GM18867 (cell line): ENCODE results near the gene GABRR2.

Experiments
- ATAC-seq: cut with Tn5 transposase; IDR thresholded peaks from one replicate; pipeline ENCODE4 v1.9.1; 2021; ENCODE audit warnings: mild to moderate bottlenecking, moderate library complexity; ENCODE audit not compliant: unreplicated experiment

GABRR2 gene

DNA sequence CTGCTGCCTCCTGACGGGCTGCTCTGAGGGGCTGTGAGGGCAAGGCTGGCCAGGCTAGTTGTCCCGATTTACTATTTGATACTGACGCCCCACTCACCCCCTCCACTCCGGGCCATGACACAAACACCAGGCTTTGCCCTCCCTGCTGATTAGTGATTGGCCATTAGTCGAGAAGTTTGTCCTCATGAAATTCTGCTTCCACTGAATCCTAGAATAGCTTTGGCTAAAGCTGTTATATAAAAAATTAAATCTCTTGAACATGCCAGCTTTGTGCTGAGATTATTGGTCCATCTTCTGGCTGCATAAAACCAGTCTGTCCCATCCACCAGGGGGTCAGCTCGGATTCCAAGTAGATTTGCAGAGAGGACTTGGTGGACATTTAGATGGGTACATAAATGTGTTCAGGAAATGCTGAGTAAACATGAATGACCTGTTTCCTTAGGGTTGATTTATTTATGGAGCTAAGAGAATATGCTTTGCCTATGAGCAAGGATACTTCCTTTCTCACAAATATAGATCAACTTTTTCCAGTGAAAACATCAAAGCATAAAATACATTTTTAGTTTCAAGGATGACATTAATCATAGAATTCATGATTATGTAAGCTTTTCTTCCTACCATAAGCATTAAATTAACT is at the start of gene GABRR2:
GABRR2 (minus strand) TSS at position 51 of the 637 bp plus-strand sequence. CDS start 134 bp downstream, outside the sequence.
- ATAC-seq, result no peak

DNA sequence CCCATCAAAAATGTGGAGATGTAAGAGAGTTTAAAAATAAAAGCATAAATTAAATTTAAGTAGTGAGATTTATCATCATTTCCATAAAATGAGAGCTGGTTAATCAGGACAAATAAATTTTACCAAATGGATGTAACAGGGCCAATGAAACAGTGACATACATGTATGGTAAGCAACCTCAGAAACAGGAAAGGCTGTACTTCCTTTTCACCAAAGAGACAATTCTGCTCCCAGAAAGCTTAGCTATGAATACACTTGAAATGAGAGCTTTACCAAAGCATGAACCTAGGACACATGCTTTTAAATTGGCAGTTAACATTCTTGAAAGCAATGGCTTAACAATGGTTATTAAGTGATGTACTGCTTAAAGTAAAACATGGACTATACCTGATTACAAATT is 49.5 kb upstream of the GABRR2 start:
- no peak for ATAC-seq

DNA sequence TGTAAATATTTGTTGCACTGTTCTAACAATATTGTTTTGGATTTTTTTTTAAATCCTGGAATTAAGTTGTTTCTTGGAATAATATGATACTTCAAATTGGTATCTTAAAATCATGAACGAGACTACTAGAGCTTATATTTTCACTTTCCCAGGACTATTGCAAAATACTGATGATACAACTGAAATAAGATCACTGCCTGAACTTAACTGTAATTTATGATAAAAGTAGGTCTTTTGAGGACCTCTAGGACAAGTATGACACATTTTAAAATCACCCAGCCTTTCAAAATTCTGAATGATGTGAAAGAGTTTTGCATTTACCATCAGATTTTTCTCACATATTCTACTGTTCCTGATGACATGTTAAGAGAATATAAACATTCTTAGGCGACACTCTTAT is 46.1 kb upstream of the GABRR2 start:
- no peak for ATAC-seq

DNA sequence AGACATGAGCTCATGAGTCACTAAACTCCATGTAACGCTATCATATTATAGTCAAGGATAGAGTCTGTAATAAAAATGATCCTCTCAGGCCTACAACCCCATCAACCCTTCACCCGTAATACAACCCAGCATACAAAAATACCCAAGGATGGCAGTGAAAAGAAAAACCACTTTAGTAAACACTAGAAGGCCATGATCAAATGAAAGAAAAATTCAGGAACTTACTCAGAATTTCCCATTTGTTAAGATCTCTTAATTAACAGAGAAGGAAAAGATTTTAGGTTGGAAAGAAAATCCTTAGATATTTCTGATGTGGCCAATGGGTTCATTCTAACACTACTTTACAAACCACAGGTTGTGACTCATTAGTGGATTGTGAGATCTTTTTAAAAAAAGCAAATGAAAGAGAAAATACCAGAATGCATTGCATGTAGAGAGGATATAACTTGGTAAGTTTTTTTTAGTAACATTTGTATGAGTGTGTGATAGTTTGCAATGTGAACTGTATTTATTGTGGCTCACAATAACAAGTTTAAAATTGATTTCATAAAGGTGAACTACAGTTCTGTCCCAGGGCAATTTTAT is 45.4 kb upstream of the GABRR2 start:
- peak; percentile 51 for ATAC-seq

DNA sequence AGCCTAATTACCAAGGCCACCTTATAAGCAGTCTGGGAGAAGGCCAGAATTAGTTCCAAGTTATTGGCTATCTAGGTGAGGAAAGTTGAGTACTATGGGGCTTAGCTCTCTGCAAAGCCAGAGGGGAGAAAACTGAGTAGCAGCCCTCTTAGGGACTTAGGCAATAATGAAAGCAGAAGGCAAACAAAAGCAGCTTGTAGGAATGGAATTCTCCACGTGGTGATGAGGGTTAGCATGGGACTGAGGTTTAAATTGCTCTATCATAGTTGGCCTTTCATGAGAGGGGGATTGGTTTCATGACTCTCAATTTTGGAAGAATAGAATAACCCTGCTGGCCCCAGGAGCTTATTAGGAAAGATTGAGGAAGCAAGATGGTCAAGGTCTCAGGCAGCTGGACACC is 44.5 kb upstream of the GABRR2 start:
- ATAC-seq, result no peak

DNA sequence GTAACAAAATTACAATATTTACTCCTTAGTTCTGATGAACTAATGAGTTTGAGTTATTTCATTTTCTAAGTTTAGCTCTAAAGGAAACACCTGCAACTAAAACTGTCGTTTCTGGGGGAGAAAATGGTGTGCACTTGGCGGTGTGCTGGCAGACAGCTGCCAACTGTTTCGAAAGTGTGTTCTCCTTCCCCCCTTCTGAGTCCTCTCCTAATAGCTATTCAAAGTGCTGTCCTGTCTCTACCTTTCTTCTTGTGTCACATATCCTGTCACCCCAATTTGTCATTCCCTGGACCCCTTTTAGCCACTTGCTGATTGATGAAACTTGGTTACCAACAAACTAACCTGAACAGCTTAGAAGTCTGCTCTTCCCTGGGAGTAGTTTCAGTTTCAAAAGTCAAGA is 42.3 kb upstream of the GABRR2 start:
- ATAC-seq, result peak; percentile 55

DNA sequence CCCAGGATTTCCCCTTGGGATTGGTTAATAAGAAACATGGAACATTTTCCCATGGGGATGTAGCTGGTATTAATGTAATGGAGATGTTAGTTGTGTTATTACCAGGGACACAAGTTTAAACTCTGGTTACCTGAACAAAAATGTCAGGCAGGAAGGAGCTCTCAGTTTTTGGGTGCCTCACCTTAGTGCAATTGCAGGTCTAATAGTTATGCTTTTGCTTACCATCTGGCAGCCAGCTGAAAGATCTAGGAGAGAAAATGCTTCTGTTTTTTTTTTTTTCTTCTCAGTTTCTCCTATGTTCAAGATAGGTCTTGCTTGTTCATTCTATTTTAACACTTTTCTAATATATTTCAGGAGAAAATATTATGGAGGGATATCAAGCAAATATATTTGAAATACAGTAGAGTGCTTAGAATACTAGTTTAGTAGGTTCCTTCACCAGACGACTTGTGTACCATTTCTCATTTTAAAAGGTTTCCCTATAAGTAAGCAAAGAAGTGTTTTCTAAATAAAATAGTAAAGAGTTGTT is 41.6 kb upstream of the GABRR2 start:
- no peak for ATAC-seq

DNA sequence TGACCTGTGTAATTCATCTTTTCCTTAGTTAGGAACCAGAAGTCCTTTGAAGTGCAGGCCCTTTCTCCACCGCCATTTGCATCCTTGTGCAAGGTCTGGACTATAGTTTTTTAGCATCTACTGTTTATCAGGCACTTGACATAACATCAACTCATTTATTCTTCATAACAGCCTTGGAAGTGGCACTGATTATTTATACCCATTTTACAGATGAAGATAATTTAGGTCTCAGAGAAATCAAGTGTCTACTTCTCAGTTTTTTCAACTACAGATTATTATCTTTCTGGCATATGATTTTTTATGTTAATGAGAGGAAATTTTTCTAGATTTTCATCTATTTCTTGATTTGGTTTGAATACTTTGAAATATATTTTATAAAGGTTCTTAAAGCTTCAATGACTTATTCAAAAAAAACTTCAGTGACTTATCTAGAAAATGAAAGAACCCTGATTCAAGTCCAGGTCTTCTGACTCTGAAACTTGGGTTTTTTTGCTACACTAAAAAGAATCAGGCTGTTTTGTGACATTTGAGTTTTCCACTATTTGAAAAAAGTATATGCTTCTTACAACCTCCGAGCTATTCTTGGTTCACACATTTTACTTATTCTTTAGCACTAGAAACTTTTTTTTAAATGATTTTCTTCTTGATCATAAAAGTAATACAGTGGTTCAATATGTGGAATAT is 40.6 kb upstream of the GABRR2 start:
- no peak for ATAC-seq

DNA sequence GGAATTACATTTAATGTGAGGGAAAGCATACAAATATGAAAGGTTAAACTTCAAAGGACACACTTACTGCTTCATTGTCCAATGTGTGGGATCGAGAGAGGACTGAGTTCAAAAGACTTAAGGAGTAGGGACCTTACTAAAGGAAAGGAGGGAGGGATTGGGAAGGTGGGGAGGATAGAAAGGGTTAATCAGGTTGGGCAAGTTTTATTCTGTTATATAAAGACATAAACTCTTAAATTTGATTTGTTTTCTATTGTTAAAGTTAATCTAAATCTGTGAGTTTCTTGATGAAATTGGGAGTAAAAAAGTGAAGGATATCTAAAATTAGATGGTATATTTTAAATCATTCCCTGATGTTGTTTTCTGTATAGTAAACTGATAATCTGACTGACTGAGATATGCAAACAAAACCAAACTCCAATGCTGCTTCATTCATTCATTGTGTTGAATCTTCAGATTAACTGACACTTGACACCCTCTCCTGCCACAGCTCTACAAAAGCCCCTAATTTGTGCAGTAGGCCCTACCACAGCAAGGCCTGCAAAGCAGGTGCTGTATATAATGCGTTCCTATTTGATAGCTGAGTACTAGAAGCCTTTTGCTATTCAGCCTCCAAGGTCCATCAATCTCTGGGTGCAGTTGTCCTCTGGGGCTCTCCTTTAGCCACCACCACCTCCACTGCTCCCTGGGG is 38.7 kb upstream of the GABRR2 start:
- no peak for ATAC-seq

DNA sequence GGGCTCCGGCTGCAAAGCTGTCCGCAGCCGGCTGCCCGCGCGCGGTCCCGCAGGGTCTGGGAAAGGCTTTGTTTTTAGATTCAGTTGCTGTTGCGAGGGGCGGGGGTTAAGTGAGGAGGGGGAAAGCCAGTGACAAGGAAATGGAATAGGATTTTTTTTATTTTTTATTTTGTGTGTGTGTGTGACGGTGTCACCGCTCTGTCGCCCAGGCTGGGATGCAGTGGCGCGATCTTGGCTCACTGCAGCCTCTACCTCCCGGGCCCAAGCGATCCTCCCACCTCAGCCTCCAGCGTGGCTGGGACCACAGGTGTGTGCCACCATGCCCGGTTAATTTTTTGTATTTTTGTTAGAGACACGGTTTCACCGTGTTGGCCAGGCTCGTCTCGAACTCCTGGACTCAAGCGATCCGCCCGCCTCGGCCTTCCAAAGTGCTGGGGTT is 38.0 kb upstream of the GABRR2 start:
- no peak for ATAC-seq

DNA sequence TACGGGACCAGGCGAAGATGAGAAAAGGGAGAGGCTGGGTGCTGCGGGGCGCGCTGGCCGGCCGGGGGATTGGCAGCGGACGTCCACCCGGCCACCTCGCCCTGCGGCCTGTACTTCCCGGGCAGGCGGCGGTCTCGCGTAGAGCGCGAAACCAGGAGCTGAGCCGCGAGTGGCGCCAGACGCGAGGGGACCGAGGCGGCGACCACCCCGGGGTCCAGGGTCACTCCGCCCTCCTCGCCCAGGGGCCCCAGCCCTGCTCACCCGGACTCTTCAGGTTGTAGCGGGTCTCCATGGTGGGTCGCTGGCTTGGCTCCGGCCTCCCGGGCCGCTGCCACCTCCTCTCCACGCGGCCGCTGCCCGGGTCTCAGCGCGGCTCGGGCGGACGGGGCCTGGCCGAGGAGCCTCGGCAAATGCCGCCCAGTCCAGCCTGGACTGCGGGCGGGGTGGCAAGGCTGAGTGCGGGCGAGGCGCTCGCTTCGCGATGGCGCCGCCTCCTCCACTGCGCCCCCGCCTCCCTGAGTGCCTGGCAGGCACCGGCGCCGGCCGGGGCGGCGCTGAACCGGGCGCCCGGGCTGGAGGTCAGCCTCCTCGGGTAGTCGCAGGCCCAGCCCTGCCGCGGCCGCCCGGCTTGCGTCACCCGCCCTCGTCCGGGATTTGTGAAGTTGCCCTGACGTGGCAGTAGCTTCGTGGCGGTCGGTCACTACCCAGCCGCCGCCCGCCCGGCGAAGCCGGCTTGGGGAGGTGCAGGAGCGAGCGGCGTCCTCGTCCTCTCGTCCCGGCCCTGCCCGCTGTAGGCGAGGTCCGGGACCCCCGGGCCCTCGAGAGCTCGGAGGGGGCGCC is 37.4 kb upstream of the GABRR2 start, which contains the start of gene UBE2J1:
UBE2J1 (minus strand) TSS at position 445 of the 840 bp plus-strand sequence; CDS start at position 292, 153 bp downstream.
- peak; percentile 53 for ATAC-seq

DNA sequence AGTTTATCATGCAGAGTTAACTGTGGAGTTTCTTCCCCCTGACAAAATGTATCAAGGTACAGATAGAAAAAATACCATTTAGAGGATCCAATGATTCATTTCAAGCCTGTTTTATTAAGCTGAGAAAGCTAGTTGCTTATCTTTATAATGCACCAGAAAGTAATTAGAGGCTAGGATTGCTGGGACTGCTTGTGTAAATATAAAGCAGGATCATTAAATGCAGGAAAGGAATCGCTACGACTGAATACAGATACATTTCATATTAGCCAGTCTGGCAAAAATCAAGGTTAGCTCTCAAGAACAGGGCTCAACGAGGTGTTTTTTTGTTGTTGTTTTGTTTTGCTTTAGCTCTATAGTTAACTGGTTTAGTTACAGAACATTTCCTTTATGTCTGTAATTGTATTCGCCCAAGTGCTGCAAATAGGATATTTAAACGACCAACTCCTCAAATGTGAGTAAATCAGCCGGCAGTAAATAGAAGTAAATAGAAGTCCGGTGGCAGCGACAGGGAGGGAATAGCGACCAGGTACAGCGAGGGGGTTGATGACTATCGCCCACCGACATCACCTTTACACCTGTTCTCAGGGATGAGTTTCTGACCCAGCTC is 36.7 kb upstream of the GABRR2 start:
- ATAC-seq, result no peak

DNA sequence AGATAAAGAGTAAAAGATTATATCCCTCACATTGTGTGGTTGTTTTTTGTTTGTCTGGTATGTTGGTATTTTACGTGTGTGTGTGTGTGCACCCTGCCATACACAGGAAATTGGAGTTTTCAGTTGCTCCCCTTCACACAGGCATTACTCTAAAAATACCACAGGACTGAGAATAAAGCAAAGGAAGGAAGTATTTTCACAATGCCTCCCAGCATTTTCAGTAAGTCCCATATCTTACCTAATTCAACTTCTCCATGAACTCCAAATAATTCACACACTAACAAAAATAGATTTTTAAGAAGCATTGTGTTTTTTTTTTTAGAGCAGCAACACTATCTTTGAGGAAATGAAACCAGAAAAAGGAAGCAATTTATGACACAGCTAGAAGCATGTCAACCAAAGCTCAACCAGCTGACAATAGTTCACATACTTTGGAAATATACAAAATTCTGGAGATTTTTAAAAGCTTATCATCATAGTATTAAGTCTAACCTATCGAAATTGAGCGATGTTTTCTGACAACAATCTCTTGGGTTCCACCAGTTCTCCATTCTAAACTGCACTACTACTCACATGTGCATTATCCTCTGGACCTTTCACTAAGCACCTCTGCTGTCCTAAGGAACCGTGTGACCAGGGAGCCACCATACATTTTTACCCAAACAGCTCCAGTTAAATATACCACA is 35.3 kb upstream of the GABRR2 start:
- peak; percentile 35 for ATAC-seq

DNA sequence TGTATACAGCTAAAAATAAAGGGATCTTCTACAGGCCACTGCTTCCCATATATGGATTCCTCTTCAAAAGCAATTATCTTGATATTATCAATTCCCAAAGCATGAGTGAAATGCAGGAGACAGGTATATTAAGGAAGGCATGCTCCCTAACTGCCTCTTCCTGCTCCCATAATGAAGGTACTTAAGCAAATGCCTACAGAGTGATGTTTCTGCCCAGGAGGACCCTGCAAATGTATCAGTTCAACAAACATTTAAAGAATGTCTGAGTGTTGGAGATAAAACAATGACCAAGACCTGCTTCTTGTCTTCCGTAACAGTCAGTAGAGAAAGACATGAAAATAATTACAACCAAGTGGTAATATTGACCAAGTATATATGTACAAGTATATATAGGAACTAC is 33.3 kb upstream of the GABRR2 start:
- no peak for ATAC-seq

DNA sequence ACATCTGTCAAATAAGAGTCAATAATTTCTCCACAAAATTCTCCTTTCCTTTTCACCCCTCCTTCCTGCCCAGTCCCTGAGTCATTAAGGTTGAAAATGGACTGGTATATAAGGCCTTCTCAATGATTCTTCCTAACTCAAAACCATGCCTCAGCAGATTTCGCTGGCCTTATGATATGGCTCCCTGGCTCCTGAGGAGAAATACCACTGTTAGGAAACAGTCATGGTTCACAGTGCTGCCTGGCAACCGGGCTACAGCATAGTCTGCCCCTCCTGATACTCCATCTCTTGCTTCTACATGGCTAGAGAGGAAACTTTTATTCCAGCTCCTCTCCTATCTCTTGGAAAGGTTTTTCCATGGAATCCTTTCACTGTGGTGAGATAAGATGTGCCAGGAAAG is 32.7 kb upstream of the GABRR2 start:
- ATAC-seq, result no peak

DNA sequence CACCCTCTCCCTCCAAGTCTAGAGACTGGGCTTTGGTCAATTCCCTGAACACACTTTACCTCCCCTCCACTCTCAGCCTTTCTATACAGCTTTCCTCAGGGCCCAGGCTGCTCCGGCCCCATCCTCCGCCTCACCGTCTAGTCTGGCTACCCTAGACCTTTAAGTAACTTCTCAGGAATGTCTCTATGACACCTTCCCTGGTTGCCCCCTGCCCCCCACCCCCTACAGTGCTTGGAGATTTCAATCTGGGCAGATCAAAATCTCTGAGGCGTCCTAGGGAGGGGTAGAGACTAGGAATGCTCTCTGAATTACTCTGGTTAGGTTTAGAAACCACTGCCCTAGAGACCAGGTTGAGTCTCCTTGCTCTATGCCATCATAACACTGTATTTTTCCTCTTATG is 31.3 kb upstream of the GABRR2 start:
- ATAC-seq, result no peak

DNA sequence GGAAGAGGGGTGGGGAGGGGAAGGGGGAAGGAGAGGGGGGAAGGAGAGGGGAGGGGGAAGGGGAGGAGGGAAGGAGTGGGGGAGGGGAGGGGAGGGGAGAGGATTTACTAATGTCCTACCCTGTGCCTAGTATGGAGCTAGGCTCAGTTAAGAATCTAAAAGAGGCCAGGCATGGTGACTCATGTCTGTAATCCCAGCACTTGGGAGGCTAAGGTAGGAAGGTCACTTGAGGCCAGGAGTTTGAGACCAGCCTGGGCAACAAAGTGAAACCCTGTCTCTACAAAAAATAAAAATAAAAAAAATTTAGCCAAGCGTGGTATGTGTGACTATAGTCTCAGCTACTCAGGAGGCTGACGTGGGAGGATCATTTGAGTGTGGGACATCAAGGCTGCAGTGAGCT is 24.5 kb upstream of the GABRR2 start:
- ATAC-seq, result no peak

DNA sequence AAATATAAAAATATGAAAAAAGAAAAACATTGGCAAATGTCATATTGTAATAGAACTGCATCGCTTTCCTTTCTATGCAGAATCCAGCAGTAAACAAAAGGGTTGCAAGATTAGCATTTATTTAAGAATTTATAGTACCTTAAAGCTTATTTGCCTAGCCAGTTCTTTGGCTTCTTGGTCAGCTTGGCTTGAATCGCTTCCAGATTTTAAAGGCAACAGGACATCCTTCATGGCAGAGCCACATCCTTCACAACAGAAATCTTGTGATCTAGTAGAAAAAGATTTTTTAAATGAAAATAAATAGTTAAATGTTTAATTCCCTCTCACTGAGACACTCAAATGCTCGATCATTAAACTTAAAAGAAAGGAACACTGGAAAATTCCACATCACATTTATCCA is 20.1 kb upstream of the GABRR2 start:
- no peak for ATAC-seq

DNA sequence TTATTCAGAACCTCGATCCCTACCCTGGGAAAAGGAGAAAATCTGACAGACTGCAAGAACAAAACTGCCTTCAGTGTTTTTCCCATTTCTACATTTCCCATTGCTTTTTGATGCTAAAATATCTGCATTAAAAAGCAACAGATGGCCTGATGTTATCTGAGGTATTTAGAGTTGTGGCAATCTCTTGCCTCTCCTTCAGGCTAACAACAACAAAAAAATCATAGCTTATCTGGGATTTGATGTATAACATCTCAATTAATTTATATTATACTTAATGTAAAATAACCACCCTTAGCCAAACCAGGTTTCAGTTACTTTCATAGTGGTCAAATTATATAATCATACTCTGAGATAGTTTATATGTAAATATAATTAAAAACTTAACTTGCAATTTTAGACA is 15.8 kb upstream of the GABRR2 start:
- no peak for ATAC-seq

DNA sequence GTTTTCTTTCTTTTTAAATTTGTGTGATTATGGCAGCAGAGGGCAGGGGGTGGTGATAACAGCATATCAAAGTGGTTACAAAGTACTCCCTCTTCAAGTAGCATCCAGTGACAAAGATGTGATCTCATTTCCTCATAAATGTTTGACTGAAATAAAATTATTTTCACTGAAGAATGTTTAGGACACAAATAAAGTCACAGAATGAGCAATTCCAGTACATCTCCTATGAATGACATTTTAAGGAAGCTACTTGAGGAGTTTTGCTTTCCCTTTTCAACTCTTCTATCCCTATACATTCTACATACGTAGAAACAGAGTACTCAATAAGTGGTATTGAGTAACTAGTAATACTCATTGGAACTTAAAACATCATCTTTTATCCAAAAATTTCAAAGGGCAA is 13.9 kb upstream of the GABRR2 start:
- ATAC-seq, result no peak
